Activated T-cell treated with anti-CD3 and anti-CD28 coated beads, Interleukin-2, amount 50 U/mL, for 4 hours (primary cell): ENCODE data around the gene TARBP1. TPM values are rescaled to one million over a fixed set of nuclear protein-coding genes. Genes with fewer than 3 reads are reported as not detected.
A peak's percentile ranks its signal among the peaks of the same experiment; 100 is the strongest.

Experiments
- ATAC-seq, 2 donors: fragments of 200-7000 bp; cut with Tn5 transposase; one replicate each; pipeline ENCODE4 v1.10.0; 2021
- DNase-seq: peaks from one replicate; pipeline ENCODE4 v3.0.0-alpha.2; 2020
- H3K27me3 Mint-ChIP-seq: one replicate; pipeline ENCODE4 v1.8.0; 2021; ENCODE audit warnings: low read depth, mixed read lengths
- H3K36me3 Mint-ChIP-seq: one replicate; pipeline ENCODE4 v1.8.0; 2022; ENCODE audit warnings: mixed read lengths; ENCODE audit not compliant: insufficient read depth
- H3K4me1 Mint-ChIP-seq: one replicate; pipeline ENCODE4 v1.8.0; 2021; ENCODE audit warnings: low read depth, mixed read lengths
- H3K4me3 Mint-ChIP-seq: one replicate; pipeline ENCODE4 v1.8.0; 2021; ENCODE audit warnings: mild to moderate bottlenecking, moderate library complexity, mixed read lengths
- H3K9me3 Mint-ChIP-seq: one replicate; pipeline ENCODE4 v1.8.0; 2021; ENCODE audit warnings: mixed read lengths
- total RNA-seq, 3 donors: library from RNA; stranded (reverse); gene quantifications; one replicate each; pipeline ENCODE4 v1.2.1, GENCODE V29; 2021

Gene TARBP1
- total RNA-seq, 3 donors from 2014 or later = 27.6 to 38.0 (median 33.5) TPM

DNA sequence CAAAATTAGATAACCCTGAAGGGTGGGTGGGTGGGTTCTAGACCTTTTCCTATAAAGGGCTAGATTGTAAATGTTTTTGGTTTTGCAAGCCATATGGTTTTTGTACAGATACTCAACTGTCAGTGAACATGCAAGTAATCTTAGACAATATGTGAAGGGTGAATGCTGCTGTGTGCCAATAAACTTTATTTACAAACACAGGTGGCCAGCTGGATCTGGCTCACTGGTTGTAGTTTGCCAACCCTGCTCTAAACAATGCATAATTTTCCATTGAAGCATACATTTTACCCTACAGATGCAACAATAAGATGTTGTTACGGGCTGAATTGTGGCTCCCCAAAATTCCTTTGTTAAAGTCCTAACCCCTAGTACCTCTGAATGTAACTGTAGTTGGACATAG is 18.6 kb upstream of the TARBP1 start:
- no peak for ATAC-seq
- no peak overlapping the region for H3K4me3 Mint-ChIP-seq
- peaks cover 3% of the 10 kb centered on the region for H3K27me3 Mint-ChIP-seq
- H3K9me3 Mint-ChIP-seq = no peaks in the 10 kb centered on the region
- no peaks in the 10 kb centered on the region for H3K36me3 Mint-ChIP-seq
- DNase-seq = no peak
- H3K4me1 Mint-ChIP-seq = peaks cover 38% of the 10 kb centered on the region

DNA sequence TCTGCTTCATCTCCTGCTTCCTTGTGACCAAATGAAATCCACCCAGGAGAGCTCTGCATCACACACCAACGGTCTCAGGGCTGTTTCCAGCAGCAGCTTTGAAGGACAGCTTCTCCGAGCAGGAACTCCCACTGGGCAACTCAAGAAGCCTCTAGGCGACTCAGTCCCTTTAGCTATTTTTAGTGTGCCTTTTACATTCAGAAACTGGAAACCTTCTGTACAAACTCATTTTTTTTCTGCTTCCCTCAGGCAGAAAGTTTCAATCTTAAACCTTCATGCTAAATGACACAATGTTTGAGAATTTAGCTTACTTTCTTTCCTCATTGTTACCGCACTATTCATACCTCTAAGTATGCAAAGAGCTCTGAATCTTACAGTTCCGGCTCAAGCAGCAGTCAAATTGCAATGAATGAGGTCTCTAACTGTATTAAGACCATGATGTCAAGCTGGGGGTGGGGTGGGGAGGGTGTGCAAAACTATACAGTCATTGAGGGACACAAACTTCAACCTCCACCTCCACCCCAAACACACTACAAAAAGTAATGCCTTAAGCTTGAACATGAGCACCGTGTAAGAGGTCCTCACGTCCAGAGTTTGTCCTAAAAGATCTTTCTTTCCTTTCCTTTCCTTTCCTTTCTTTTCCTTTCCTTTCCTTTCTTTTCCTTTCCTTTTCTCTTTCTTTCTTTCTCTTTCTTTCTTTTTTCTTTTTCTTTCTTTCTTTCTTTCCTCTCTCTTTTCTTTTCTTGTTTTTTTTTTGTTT is 16.4 kb upstream of the TARBP1 start:
- DNase-seq = no peak
- H3K4me1 Mint-ChIP-seq = peaks cover 28% of the 10 kb centered on the region
- no peak overlapping the region for H3K4me3 Mint-ChIP-seq
- peak; percentile 49 to 76 for ATAC-seq
- H3K36me3 Mint-ChIP-seq = no peaks in the 10 kb centered on the region
- no peaks in the 10 kb centered on the region for H3K9me3 Mint-ChIP-seq
- H3K27me3 Mint-ChIP-seq = peaks cover 3% of the 10 kb centered on the region

DNA sequence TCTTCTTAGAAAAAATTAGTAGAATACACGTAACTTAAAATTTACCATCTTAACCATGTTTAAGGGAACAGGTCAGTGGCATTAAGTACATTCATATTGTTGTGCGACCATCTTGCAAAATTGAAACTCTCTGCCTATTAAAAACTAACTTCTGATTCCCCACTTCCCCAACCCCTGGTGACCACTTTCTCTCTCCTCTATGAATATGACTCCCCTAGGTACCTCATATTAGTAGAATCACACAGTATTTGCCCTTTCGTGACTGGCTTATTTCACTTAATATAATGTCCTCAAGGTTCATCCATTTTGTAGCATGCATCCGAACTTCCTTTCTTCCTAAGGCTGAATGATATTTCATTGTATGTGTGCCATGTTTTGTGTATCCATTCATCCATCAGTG is 15.1 kb upstream of the TARBP1 start:
- peaks cover 3% of the 10 kb centered on the region for H3K27me3 Mint-ChIP-seq
- peaks cover 17% of the 10 kb centered on the region for H3K4me1 Mint-ChIP-seq
- no peaks in the 10 kb centered on the region for H3K36me3 Mint-ChIP-seq
- H3K4me3 Mint-ChIP-seq = no peak overlapping the region
- H3K9me3 Mint-ChIP-seq = no peaks in the 10 kb centered on the region
- ATAC-seq (no peak), DNase-seq (no peak)

DNA sequence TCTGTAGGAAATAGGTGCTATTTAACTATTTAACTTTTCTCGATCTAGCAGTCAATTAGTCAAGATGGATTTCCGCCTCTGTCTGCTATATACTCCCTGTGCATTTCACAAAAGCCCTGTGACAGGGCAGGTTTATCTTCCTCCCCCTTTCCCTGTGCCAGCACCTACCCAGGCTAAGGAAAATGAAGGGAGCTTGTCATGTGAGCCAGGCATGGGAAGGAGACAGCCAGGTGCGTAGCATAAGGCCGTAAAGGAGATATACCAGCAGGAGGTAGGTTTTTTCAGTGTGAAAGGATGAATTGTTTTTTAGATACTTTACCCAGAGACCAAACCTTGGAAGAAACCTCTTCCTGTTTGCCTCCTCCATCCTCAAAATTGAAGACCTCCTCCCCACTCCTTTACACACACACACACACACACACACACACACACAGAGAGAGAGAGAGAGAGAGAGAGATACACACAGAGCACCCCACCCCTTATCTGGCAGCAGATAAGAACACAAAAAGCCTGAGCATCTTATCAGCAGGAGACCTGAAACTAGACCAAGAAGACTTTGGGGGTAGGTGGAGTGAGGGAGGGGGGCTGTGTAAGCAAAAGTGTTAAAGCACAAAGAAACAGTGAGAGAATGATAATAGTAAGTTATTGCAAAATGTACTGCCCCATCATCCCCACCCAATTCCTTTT is 12.0 kb upstream of the TARBP1 start:
- H3K9me3 Mint-ChIP-seq = no peaks in the 10 kb centered on the region
- H3K27me3 Mint-ChIP-seq = peaks cover 3% of the 10 kb centered on the region
- DNase-seq (no peak), ATAC-seq (no peak)
- H3K4me1 Mint-ChIP-seq = peaks cover 31% of the 10 kb centered on the region
- no peak overlapping the region for H3K4me3 Mint-ChIP-seq
- H3K36me3 Mint-ChIP-seq = no peaks in the 10 kb centered on the region

DNA sequence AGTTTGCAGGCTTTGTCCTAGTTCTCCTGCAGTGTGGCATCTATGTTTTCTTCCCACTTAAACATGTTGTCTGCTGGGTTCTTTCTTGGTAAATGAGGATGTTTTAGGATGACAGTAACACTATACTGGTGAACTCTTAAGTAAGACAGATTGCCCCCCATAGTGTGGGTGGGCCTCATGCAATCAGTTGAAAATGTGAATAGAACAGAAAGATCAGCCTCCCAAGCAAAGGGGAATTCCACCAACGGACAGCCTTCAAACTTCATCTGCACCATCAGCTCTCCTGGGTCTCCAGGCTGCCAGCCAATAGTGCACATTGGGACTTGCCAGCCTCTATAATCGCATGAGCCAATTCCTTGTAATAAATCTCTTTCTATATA is 10.7 kb upstream of the TARBP1 start:
- Mint-ChIP-seq H3K4me1 (peaks cover 28% of the 10 kb centered on the region), H3K9me3 (no peaks in the 10 kb centered on the region), H3K4me3 (no peak overlapping the region), H3K36me3 (no peaks in the 10 kb centered on the region), H3K27me3 (peaks cover 8% of the 10 kb centered on the region)
- no peak for ATAC-seq
- no peak for DNase-seq

DNA sequence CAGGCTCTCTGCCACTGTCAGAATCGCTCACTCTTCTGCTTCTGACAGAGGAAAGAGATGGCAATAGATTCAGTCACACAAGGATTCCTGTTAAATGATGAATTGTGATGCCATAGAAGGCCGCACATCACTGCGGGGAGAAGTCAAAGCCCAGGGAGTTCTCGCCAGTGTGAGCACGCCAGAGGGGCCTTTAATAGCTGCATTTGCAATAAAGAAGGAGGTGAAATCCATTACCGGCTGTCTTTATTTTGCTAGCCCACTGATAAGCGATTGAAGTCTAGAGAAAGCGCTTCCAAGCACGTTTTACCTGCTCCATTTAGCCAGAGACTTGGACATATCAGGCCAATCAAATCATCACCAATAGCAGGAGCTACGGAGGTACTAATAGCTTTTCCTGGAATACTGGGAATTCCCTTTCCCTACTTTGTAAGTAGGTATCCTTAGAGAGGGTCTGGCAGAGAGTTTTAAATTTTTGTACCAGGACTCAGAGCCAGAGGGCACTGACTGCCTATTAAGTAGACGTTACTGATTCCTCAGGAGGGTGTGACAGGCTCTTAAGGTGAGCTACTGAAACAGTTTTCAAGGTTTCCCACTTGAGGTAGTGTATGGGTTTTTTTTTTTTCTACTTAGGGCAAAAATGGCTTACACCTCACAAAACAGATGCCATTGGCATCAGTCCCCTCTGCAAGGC is 10.2 kb upstream of the TARBP1 start:
- no peak for DNase-seq
- H3K4me1 Mint-ChIP-seq = peaks cover 28% of the 10 kb centered on the region
- peaks cover 6% of the 10 kb centered on the region for H3K27me3 Mint-ChIP-seq
- no peaks in the 10 kb centered on the region for H3K9me3 Mint-ChIP-seq
- H3K4me3 Mint-ChIP-seq = no peak overlapping the region
- no peaks in the 10 kb centered on the region for H3K36me3 Mint-ChIP-seq
- no peak for ATAC-seq

DNA sequence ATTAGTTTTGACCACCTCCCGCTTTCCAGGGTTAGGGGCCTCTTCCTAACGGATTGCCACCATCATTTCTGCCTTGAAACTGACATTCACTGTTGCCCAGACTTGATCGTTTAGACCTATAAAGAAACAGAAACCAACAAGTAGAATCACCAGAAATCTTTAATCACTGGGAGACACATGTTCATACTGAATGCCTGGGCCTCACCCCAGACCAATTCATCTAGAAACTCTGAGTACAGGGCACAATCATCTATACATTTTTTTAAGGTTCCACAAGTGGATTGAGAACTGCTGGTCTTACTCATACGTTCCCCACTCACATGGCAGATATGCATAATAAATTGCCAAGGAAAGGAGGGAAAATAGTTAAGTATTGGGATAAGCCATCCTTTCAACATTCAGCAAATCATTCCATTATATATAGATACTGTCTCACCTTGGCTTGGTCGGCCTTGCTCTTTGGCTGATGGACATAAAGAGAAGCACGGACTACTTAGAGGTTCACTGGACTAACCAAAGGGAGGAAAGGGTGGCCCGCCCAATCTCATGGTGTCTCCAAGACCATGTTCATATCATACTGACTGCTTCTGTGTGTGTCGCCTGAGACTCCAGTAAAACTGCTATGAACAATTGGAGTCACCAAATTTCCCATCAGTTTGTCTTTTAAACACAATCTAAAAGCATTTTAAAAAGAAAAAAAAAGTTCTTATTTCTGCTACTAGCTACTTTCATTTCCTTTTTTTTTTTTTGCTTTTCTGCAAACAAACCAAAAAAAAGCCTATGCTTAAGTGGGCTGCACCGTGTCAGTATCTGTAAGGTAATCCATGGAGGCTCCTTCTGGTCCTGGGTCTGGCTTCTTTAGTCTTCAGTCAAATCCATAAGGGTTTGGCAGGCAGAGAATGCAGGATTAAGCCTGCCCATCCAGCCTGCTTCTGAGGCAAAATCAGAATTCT is 9.4 kb upstream of the TARBP1 start:
- ATAC-seq = peak; percentile 95

DNA sequence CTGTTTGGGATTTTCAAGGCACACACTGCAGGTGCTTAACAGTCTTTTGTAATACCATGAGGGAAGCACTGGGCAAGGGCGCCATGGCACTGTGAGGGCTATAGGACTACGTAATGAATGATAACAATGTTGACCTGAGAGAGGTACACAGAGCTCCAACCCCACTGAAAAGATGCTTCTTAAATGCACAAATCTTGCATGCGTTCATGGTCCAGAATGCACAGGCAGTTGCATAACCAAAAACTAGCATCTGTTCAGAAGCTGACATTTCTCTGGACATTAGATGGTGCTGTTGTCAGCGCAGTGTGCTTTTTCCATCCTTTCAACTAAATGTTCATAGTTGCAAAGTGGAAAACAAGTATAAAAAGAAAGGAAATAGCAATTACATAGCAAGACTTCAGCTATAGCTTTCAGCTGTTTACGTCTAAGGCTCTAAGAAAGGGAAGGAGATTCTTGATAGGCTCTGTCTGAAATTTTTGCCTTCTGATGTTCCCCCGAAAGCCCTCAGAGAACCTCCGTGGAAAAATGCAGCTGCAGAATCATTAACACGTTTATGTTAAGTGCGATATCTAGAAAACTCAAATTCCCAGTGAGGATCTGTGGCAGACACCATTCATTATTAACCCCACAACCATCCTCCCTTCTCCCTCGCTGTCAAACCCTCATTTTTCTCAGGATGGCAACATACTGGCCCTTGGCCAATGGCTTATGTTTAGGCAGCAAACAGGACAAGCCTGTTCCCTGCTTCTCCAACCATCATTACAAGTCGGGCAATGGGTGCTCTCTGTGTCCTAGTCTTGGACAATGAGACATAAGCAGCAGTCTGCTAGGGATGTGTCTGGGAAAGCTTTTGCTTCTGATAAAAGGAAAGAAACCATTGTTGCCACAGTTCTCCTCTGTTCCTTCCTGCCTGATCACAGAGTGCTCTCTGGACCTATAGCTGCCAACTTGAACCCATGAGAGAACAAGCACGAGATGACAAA is 8.2 kb upstream of the TARBP1 start:
- H3K4me1 Mint-ChIP-seq = peaks cover 28% of the 10 kb centered on the region
- ATAC-seq (no peak), DNase-seq (no peak)
- H3K4me3 Mint-ChIP-seq = no peak overlapping the region
- H3K9me3 Mint-ChIP-seq = no peaks in the 10 kb centered on the region
- H3K36me3 Mint-ChIP-seq = no peaks in the 10 kb centered on the region
- peaks cover 14% of the 10 kb centered on the region for H3K27me3 Mint-ChIP-seq

More for the DNA sequence above, 9.4 kb upstream of the TARBP1 start:
- Mint-ChIP-seq H3K9me3 (no peaks in the 10 kb centered on the region), H3K4me1 (peaks cover 28% of the 10 kb centered on the region), H3K36me3 (no peaks in the 10 kb centered on the region), H3K4me3 (peak overlapping the region; percentile 41), H3K27me3 (peaks cover 9% of the 10 kb centered on the region)
- DNase-seq = no peak

DNA sequence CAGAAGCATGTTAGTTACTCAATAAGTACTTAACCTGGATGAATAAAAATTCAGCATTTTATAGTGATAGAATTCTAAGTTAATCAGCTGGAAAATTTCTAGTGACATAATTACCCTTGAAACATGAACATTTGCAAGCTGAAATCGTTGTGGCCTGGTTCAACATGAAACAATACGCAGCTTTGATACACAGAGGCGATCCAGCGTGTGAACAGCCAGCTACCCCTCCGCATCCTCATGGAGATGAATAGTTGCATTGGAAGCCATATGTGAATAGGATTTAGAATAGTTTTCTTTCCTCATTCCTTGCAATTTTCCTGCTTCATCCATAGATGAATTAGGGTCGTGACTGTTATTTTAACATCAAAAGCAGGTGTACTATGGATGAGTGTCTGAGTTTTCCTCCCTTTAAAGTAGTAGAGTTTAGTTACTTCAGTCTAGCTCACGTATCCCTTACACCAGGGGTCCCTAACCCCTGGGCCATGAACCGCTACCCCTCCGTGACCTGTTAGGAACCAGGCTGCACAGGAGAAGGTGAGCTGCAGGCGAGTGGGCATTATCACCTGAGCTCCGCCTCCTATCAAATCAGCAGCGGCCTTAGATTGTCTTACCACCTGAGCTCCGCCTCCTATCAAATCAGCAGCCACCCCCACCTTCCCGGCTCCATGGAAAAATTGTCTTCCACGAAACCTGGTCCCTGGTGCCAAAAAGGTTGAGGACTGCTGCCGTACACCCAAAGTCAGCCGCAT is 6.2 kb upstream of the TARBP1 start:
- H3K36me3 Mint-ChIP-seq = no peaks in the 10 kb centered on the region
- ATAC-seq (no peak), DNase-seq (no peak)
- no peak overlapping the region for H3K4me3 Mint-ChIP-seq
- H3K9me3 Mint-ChIP-seq = no peaks in the 10 kb centered on the region
- peaks cover 26% of the 10 kb centered on the region for H3K4me1 Mint-ChIP-seq
- peaks cover 20% of the 10 kb centered on the region for H3K27me3 Mint-ChIP-seq

DNA sequence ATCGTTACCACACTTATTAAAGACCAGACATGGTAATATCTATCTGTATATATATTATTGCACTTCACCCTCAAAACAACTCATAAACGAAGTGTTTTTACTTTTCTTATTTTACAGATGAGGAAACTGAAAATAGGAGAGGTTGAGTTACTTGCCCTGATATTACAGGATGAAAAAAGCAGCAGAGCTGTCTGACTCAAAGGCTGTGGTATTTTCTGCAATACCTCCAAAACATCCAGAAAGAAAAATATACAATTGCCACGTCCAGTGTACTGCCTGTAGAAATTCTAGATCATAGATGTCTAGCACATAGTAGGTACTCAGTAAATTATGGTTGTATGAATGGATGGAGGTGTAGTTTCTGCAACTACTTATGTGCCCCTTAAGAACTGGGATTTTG is 5.2 kb upstream of the TARBP1 start:
- H3K36me3 Mint-ChIP-seq = no peaks in the 10 kb centered on the region
- ATAC-seq = no peak
- H3K9me3 Mint-ChIP-seq = no peaks in the 10 kb centered on the region
- DNase-seq = no peak
- H3K4me3 Mint-ChIP-seq = no peak overlapping the region
- H3K4me1 Mint-ChIP-seq = peaks cover 27% of the 10 kb centered on the region
- H3K27me3 Mint-ChIP-seq = peaks cover 20% of the 10 kb centered on the region

DNA sequence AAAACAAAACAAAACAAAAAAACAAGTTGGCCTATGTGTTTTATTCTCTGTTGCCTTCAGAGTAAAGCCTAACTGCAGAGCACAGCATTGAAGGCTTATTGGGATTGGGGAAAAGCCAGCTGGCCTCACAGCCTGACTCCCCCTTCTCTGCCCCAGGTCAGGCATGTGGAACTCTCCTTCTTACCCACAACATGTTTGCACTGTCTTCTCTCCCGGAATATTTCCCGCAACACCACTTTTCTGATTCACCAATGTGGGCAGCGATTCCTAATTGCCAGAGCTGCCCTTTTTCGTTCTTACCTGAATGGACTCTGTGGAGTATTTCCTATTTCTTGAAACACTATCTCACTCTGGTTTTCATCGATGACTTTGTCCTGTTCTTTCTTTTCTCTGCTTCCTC is 2.8 kb upstream of the TARBP1 start:
- DNase-seq (no peak), ATAC-seq (no peak)
- Mint-ChIP-seq H3K4me1 (peaks cover 18% of the 10 kb centered on the region), H3K9me3 (no peaks in the 10 kb centered on the region), H3K4me3 (no peak overlapping the region), H3K36me3 (no peaks in the 10 kb centered on the region), H3K27me3 (peaks cover 20% of the 10 kb centered on the region)

DNA sequence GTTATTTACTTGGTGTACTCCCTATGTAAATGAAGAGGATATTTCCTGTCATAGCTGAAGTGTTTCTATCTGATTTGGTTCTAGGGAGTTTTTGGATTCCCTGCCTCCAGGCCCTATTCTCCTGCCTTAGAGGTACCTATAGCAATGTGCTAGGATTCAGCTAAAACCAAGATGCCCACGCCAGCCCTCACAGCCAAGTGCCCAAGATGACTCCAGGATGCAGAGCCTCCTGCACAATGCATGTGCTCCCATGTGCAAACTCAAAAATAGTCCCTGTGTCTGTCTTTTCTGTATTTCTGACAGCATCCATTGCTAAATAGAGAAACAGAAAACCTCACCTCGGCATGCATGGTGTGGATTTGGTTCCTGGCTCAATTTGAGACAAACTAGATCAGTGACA is 887 bp upstream of the TARBP1 start:
- ATAC-seq (no peak), DNase-seq (no peak)
- H3K36me3 Mint-ChIP-seq = peaks cover 4% of the 10 kb centered on the region

DNA sequence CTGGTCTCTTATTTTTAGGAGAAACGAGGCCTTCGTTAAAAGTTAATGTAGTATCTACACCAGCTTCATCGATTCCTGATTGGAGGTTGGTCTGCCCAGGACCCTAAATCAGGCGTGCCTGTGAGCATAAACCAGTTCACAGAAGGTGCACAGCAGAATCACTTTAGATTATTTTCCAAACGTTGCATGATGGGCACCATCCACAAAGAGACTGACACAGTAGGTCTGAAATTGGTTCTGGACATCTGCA is 256 bp upstream of the TARBP1 start:
- H3K27me3 Mint-ChIP-seq = peaks cover 15% of the 10 kb centered on the region
- peaks cover 34% of the 10 kb centered on the region for H3K4me1 Mint-ChIP-seq
- ATAC-seq = no peak
- no peaks in the 10 kb centered on the region for H3K9me3 Mint-ChIP-seq
- H3K36me3 Mint-ChIP-seq = peaks cover 4% of the 10 kb centered on the region
- no peak for DNase-seq
- peak overlapping the region; percentile 68 for H3K4me3 Mint-ChIP-seq

More for the DNA sequence above, 887 bp upstream of the TARBP1 start:
- Mint-ChIP-seq H3K4me1 (peaks cover 28% of the 10 kb centered on the region), H3K9me3 (no peaks in the 10 kb centered on the region), H3K27me3 (peaks cover 17% of the 10 kb centered on the region), H3K4me3 (no peak overlapping the region)
